CD4-positive, alpha-beta T cell treated with Interleukin-10 for 1 hour (primary cell): ENCODE results near the gene NME7.

Experiments
- DNase-seq: peaks from one replicate; pipeline ENCODE4 v3.0.0-alpha.2; 2020

Gene NME7

GRCh38 chr1:169121146-169121923, 246.3 kb downstream of the NME7 start:
- DNase-seq = no peak

GRCh38 chr1:169120066-169120465, 247.5 kb downstream of the NME7 start:
- DNase-seq = no peak

GRCh38 chr1:169119405-169119804, 248.2 kb downstream of the NME7 start:
- no peak for DNase-seq

DNA sequence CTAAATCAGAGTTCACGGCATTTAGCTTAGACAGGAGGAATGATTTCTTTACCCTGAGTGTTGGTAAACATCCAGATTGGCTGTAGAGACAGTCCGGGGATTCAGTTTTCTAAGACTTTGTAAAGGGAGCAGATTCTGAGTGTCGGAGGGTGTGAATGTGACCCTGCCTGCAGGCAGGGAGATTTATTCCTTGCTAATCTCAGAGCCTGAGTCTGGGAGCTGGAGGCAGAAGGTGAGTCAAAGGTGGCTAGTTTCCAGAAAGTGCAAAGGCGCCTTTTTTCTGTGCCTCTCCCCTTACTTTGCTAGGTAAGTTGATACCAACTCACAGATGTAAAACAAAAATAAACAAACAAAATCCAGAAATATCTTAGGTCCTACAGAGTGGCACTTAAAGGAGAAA, 249.4 kb downstream of the NME7 start:
- DNase-seq = no peak

DNA sequence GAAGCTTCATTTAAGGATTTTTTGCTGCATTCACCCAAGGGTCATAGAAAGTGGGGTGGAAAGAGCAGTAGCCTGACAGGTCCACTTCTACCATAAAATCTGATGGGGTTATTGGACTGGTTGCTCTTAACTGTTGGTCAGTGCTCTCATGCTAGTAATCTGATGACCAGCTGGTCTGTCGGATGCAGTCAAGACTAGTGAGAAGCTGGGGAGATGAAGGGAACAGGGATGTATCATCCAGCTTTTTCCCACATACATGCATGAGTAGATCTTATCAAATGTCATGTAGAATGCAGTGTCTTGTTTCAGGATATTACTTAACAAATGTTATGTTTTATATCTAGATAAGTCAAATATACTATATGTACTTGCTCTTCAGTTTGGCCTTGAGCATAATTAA, 250.0 kb downstream of the NME7 start:
- no peak for DNase-seq

- DNase-seq = no peak
Observed at GRCh38 chr1:169117014-169117413, 250.6 kb downstream of the NME7 start.

GRCh38 chr1:169115891-169116585, 251.6 kb downstream of the NME7 start:
- DNase-seq = no peak

- no peak for DNase-seq
Observed at GRCh38 chr1:169113613-169114119, 253.9 kb downstream of the NME7 start.

DNA sequence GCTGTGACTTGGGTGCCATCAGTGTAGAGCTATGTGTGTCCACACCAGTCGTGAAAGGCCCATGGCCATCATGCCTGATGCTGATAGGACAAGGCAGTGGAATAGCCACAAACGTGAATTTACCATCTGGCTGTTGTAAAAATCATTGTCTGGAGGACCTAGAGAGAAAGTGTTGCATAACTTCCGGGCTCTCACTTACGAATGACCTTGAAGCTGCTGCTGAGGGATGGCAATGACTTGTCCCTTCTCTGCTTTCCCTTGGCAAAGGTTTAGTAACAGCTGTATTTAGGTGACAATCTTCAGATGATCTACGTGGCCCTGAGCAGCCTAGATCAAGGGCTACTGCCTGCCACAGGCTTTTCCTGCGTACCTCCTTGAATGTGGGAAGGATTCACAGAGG, 255.4 kb downstream of the NME7 start:
- no peak for DNase-seq

- no peak for DNase-seq
Observed at GRCh38 chr1:169111472-169111871, 256.1 kb downstream of the NME7 start.

GRCh38 chr1:169110689-169111447, 256.7 kb downstream of the NME7 start:
- no peak for DNase-seq

DNA sequence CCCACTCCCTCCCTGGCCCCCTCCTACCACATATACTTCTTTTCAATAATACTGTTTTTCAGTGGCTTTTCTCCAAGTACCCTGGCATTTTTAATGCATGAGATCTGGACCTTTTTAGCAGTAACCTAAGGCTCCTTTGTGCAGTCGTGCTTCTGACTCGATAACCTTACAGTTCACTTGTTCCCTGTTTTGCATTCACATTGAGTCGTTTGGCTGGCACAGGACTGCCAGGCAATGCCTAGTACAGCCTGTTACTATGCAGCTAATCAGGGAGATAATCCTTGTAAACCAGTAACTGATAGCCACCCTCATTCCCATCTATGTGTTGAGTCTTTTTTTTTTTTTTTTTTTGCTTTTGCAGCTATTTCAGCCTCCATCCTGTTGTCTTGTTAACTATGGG, 257.4 kb downstream of the NME7 start:
- no peak for DNase-seq

GRCh38 chr1:169109561-169110134, 257.9 kb downstream of the NME7 start:
- no peak for DNase-seq

DNA sequence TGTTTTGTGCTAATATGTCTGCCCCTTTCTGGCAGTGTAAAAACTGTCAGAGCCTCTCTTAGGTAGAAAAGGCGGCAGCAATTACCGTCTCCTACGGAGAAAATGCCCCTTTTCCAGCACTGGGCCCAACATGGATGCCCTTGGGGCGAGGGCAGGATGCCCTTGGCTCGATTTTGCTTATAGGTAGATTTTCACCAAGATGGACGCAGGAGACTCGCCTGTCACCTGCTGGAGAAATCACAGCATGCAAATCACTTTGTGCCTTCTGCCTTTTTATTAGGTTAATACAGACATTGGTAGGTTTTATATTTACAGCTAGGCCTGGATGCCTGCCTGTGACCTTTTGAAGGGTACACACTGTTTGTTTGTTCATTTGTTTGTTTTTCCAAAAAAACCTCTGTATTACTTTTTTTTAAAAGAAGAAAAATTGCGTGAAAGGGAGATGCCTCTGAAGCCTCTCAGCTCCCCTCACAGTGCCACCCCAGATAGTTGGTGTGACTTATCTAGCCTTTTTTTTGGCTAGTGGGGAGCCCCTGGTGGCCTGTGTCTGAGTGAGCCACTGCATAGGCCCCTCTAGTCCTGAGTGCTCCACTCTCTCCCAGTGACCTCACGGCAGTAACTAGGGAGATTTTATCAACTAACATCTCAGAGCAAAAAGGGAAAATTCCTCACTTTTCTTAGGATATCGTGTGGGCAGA, 258.6 kb downstream of the NME7 start:
- DNase-seq = no peak

DNA sequence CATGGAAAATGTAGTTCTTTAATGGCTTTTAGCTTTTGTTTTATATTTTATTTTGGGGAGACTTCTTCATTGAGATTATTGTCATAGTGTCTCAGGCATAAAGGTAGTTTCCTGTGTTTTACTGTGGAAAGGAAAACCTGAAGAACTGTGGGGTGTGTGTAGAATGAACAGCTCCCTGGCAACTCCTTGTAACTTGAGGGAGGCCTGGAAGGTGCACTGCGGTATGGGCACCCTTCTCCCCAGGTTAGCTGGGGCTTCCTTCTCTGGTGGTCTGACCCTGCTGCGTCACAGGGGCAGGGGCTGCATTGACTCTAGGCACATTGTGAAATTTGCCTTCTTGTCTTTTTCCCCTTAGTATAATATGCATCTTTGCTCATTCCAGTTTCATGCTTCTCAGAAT, 259.4 kb downstream of the NME7 start:
- DNase-seq = no peak

DNA sequence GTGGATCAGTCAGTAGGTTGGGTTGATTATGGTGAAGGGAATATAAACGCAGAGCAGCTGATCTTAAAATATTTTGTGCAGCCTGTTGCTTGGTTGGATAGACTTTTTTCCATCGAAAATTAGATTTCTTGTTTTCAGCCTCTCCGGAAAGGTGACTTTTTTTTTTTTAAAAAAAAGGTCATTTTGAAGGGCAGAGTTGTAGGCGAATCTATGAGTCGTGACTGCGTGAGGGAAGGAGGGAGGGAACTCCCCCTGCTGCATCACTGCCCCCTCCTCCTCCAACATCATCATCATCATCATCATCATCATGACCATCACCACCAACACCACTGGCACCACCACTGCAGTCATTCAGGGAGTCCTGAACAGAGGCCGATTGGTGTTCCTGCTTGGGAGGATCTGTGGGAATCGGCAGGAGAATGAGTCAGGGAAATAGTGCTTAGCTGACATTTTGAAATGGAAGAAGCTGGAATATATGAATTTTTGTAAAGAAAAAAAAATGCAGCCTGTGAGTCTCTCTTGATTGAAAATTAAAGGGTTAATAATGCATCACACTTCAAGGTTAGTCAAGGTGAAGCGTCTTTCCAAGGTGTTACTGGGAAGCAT, 259.9 kb downstream of the NME7 start:
- peak; percentile 19 for DNase-seq

DNA sequence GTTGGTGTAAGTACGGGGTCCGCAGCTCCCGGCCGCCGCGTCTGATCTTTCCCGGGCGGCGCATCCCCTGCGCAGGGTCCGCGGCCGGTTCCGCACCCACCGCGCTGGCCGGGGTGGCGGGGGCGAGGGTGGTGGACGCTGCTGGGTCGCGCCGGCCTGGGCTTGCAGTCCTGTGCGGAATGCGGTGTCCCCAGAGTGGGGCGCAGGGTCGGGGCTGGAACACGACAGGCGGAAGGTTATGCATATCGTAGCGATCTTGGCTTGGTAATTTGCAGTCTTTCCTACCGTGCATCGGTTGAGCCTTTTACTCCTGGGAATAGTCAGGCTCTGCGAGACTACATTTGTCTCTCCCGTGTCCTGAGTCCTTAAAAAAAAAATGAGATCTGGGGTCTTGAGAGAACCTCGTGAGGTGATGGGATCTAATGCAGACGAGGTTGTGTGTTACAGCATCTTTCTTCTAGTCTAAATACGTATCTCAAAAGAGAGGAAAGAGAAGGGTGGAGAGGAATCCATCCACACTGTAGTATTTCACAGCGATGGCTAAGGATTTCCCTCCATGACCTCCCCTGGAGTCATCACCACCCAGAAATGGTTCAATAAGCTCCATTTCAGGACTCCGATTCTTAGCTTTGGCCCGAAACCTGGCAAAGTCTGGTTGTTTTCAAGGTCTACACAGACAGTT, 260.5 kb downstream of the NME7 start:
- no peak for DNase-seq

DNA sequence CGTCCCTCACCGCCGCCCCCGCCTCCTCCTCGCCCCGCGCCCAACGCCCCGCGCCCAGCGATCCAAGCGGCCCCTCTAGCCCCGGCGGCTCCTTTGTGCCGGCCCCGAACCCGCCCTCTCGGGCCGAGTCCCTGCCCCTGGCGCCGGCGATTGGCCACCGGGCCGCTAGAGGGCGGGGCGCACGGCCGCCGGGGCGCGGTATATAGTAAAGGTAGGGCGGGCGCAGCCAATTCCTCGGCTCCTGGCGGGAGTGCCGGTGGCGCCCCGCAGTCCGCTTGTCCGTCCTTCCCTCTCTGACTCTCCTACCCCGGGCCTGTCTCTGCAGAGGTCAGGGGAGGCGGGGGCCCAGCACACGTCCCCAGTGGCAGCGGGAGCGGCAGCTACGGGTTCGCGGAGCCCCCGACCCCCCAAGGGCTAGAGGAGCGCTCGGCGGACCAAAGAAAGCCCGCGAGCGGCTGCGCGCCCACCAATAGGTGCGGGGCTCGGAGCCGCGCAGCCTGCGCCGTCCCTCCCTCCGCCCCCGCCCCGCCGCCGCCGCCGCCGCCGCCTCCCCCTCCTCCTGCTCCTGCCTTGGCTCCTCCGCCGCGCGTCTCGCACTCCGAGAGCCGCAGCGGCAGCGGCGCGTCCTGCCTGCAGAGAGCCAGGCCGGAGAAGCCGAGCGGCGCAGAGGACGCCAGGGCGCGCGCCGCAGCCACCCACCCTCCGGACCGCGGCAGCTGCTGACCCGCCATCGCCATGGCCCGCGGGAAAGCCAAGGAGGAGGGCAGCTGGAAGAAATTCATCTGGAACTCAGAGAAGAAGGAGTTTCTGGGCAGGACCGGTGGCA, 261.3 kb downstream of the NME7 start, which contains the start of gene ATP1B1:
Gene ATP1B1, plus strand, starts transcription at position 596 of the 826 bp plus-strand sequence. Its CDS starts 140 bp downstream, at position 736.
- DNase-seq = peak; percentile 84

GRCh38 chr1:169105434-169106094, 262.0 kb downstream of the NME7 start:
- peak; percentile 38 for DNase-seq

DNA sequence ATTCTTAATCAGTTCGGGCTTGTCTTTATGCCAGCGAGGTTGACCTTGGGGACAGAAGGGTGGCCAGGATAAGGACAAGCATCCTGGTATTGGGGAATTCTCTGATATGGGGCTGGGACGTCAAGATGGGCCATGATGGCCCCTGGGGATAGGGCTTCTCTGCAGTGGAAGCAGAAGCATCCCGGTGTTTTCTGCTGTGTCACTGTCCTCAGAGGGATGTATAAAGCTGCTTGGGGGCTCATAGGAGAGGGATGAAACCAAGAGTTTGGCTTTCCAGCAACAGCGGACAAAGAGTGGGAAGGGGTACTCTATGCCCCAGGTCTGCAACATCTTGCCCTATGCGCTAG, 262.5 kb downstream of the NME7 start:
- no peak for DNase-seq
